Liver (tissue), 9 donors: ENCODE measurements around the gene FSIP1. TPM values are rescaled to one million over a fixed set of nuclear protein-coding genes. Genes with fewer than 3 reads are reported as not detected.

Experiments used
- DNase-seq: peaks from one replicate; pipeline ENCODE4 v3.0.0-alpha.2; 2017; ENCODE audit warnings: low spot score
- H3K27ac ChIP-seq, 2 donors: one replicate each; pipeline ENCODE4 v1.7.0; 2013; ENCODE audit warnings: inconsistent platforms in 2 of 2, low read length in 2 of 2, control low read depth in 1 of 2, low read depth in 1 of 2, mild to moderate bottlenecking in 1 of 2
- H3K27me3 ChIP-seq, 4 donors: one replicate each; pipeline versions ENCODE4 v1.6.1 to v1.7.0; 2013; ENCODE audit warnings: low read length in 3 of 4, inconsistent platforms in 1 of 4, mild to moderate bottlenecking in 1 of 4, moderate library complexity in 1 of 4; ENCODE audit not compliant: control insufficient read depth in 4 of 4, insufficient read depth in 4 of 4
- H3K36me3 ChIP-seq, 4 donors: one replicate each; pipeline versions ENCODE4 v1.6.1 to v1.7.0; 2013; ENCODE audit warnings: low read length in 3 of 4, mild to moderate bottlenecking in 3 of 4, low read depth in 1 of 4, moderate library complexity in 1 of 4; ENCODE audit not compliant: control insufficient read depth in 4 of 4, insufficient read depth in 3 of 4
- H3K4me1 ChIP-seq, 4 donors: one replicate each; pipeline versions ENCODE4 v1.6.1 to v1.7.0; 2013; ENCODE audit warnings: low read length in 3 of 4, mild to moderate bottlenecking in 3 of 4, moderate library complexity in 1 of 4; ENCODE audit not compliant: control insufficient read depth in 4 of 4, insufficient read depth in 4 of 4
- H3K4me3 ChIP-seq, 3 donors: one replicate each; pipeline versions ENCODE4 v1.6.1 to v1.7.0; 2013; ENCODE audit warnings: low read length in 3 of 3, control low read depth in 1 of 3, low read depth in 1 of 3, mild to moderate bottlenecking in 1 of 3
- H3K9ac ChIP-seq, 2 donors: one replicate each; pipeline ENCODE4 v1.7.0; 2013; ENCODE audit warnings: low read length in 2 of 2, mild to moderate bottlenecking in 2 of 2, moderate library complexity in 2 of 2, control low read depth in 1 of 2, low read depth in 1 of 2
- H3K9me3 ChIP-seq, 4 donors: one replicate each; pipeline versions ENCODE4 v1.6.1 to v1.7.0; 2013; ENCODE audit warnings: low read length in 3 of 4; ENCODE audit not compliant: control insufficient read depth in 4 of 4
- EGR1 ChIP-seq, 2 donors: IDR thresholded peaks; 2 replicates each; pipeline ENCODE4 v1.6.1; 2016 to 2018; ENCODE audit warnings: antibody characterized with exemption in 2 of 2, low read depth in 2 of 2
- FOXA1 ChIP-seq: IDR thresholded peaks from 2 replicates; pipeline ENCODE4 v1.6.1; 2016; ENCODE audit warnings: antibody characterized with exemption
- FOXA2 ChIP-seq: IDR thresholded peaks from 2 replicates; pipeline ENCODE4 v1.6.1; 2016; ENCODE audit warnings: antibody characterized with exemption
- GABPA ChIP-seq, 2 donors: IDR thresholded peaks in 1 of 2; conservative IDR thresholded peaks in 1 of 2; 2 replicates each; pipeline ENCODE4 v1.6.1; 2016; ENCODE audit warnings: antibody characterized with exemption in 2 of 2, mild to moderate bottlenecking in 1 of 2, moderate library complexity in 1 of 2
- HNF4A ChIP-seq, 2 donors: conservative IDR thresholded peaks; 2 replicates each; pipeline ENCODE4 v1.6.1; 2016; ENCODE audit warnings: antibody characterized with exemption in 2 of 2, mild to moderate bottlenecking in 2 of 2
- JUND ChIP-seq, 2 donors: IDR thresholded peaks; 2 replicates each; pipeline ENCODE4 v1.6.1; 2016; ENCODE audit warnings: antibody characterized with exemption in 2 of 2
- MAX ChIP-seq: IDR thresholded peaks from 2 replicates; pipeline ENCODE4 v1.6.1; 2016; ENCODE audit warnings: antibody characterized with exemption
- NR2F2 ChIP-seq: IDR thresholded peaks from 2 replicates; pipeline ENCODE4 v1.6.1; 2016; ENCODE audit warnings: antibody characterized with exemption
- RAD21 ChIP-seq, 2 donors: IDR thresholded peaks; 2 replicates each; pipeline ENCODE4 v1.6.1; 2016; ENCODE audit warnings: antibody characterized with exemption in 2 of 2, mild to moderate bottlenecking in 2 of 2
- REST ChIP-seq: IDR thresholded peaks from 2 replicates; pipeline ENCODE4 v1.6.1; 2016; ENCODE audit warnings: antibody characterized with exemption, mild to moderate bottlenecking
- RXRA ChIP-seq, 2 donors: IDR thresholded peaks; 2 replicates each; pipeline ENCODE4 v1.6.1; 2017 to 2018; ENCODE audit warnings: antibody characterized with exemption in 2 of 2, mild to moderate bottlenecking in 1 of 2
- SP1 ChIP-seq: IDR thresholded peaks from 2 replicates; pipeline ENCODE4 v1.6.1; 2018; ENCODE audit warnings: antibody characterized with exemption, mild to moderate bottlenecking
- TAF1 ChIP-seq: conservative IDR thresholded peaks from 2 replicates; pipeline ENCODE4 v1.6.1; 2016; ENCODE audit warnings: antibody characterized with exemption, mild to moderate bottlenecking
- YY1 ChIP-seq: IDR thresholded peaks from 2 replicates; pipeline ENCODE4 v1.6.1; 2016; ENCODE audit warnings: antibody characterized with exemption, mild to moderate bottlenecking
- WGBS: extraction: QIAGEN DNeasy Blood & Tissue Kit; methylation state at CpG from one replicate; pipeline ENCODE4 v1.1.7; 2013; 5-methylcytosine and 5-hydroxymethylcytosine counted together
- polyA plus RNA-seq, 2 donors: library from polyadenylated mRNA; stranded (reverse) in 1 of 2; unstranded in 1 of 2; fragments of 200-250 nt in 1 of 2; fragments of >200 nt in 1 of 2; fragmentation: Nextera tagmentation in 1 of 2; extraction: Ambion mirVana in 1 of 2; gene quantifications; one replicate each; pipeline versions ENCODE4 v1.2.1 to v1.2.3, GENCODE V29; 2013 to 2015
- total RNA-seq, 2 donors: library from RNA; depleted of rRNA; stranded (reverse); fragments of >200 nt; gene quantifications; one replicate each; pipeline ENCODE4 v1.2.3, GENCODE V29; 2014
- TF ChIP-seq, protein P1 (sequence below): IDR thresholded peaks from 2 replicates; pipeline ENCODE4 v1.6.1; 2016; ENCODE audit warnings: antibody characterized with exemption
- TF ChIP-seq, protein P2 (sequence below): IDR thresholded peaks from 2 replicates; pipeline ENCODE4 v1.6.1; 2016; ENCODE audit warnings: antibody characterized with exemption
- TF ChIP-seq, protein P3 (sequence below): fragments of 150-350 bp; IDR thresholded peaks from 2 replicates; pipeline ENCODE4 v1.5.1; 2017; ENCODE audit warnings: improper control_type of control experiment, low read depth, low read length; ENCODE audit not compliant: missing input control
- donor health status: healthy.
- donor health status: healthy.
- donor health status: healthy.
- donor health status: healthy.
- donor health status: healthy.

The FSIP1 gene
- total and polyA plus RNA-seq, 4 donors, result 0.05 to 0.29 (median 0.13) TPM

- Histone ChIP-seq H3K9ac (no peak overlapping the region), H3K4me1 (no peaks in the 10 kb centered on the region), H3K27ac (no peak overlapping the region), H3K4me3 (no peak overlapping the region), H3K36me3 (no peaks in the 10 kb centered on the region), H3K9me3 (peaks cover 3 to 19% (median 7%) of the 10 kb centered on the region in 4 donors), H3K27me3 (no peaks in the 10 kb centered on the region)
- no peak for DNase-seq
- TF ChIP-seq HNF4A (conservative IDR thresholded peaks at IDR 0.05), result no peak
- no peak for TF ChIP-seq NR2F2
- TF ChIP-seq, protein P1, sequence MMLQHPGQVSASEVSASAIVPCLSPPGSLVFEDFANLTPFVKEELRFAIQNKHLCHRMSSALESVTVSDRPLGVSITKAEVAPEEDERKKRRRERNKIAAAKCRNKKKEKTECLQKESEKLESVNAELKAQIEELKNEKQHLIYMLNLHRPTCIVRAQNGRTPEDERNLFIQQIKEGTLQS, result no peak
- TF ChIP-seq REST, result no peak
- TF ChIP-seq GABPA (IDR thresholded peaks at IDR 0.05 in 1 of 2, conservative IDR thresholded peaks at IDR 0.05 in 1 of 2), result no peak
- no peak for TF ChIP-seq MAX
- no peak for TF ChIP-seq RAD21 (IDR thresholded peaks at IDR 0.05)
- no peak for TF ChIP-seq TAF1
- TF ChIP-seq, protein P2, sequence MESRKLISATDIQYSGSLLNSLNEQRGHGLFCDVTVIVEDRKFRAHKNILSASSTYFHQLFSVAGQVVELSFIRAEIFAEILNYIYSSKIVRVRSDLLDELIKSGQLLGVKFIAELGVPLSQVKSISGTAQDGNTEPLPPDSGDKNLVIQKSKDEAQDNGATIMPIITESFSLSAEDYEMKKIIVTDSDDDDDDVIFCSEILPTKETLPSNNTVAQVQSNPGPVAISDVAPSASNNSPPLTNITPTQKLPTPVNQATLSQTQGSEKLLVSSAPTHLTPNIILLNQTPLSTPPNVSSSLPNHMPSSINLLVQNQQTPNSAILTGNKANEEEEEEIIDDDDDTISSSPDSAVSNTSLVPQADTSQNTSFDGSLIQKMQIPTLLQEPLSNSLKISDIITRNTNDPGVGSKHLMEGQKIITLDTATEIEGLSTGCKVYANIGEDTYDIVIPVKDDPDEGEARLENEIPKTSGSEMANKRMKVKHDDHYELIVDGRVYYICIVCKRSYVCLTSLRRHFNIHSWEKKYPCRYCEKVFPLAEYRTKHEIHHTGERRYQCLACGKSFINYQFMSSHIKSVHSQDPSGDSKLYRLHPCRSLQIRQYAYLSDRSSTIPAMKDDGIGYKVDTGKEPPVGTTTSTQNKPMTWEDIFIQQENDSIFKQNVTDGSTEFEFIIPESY, result no peak
- no peak for TF ChIP-seq JUND (IDR thresholded peaks at IDR 0.05)
- no peak for TF ChIP-seq YY1
- no peak for TF ChIP-seq RXRA (IDR thresholded peaks at IDR 0.05)
- no peak for TF ChIP-seq FOXA1
- no peak for TF ChIP-seq SP1
- TF ChIP-seq EGR1 (IDR thresholded peaks at IDR 0.05; ENCODE audit: low read depth in 2 of 2), result no peak
- no peak for TF ChIP-seq FOXA2
- 88% methylated on average over 2 of the region's 2 CpGs for WGBS
These were observed 174.2 kb downstream of the FSIP1 start for GRCh38 chr15:39608185-39609139.

GRCh38 chr15:39605146-39605545, 177.5 kb downstream of the FSIP1 start:
- Histone ChIP-seq H3K36me3 (no peaks in the 10 kb centered on the region), H3K27me3 (no peaks in the 10 kb centered on the region), H3K27ac (no peak overlapping the region), H3K4me3 (no peak overlapping the region), H3K4me1 (no peaks in the 10 kb centered on the region), H3K9me3 (peaks cover 3 to 6% (median 4%) of the 10 kb centered on the region in 4 donors), H3K9ac (no peak overlapping the region)
- WGBS, result 89% methylated on average over 1 of the region's 1 CpG
- DNase-seq, result no peak
- TF ChIP-seq, protein P2, result no peak
- TF ChIP-seq, protein P1, result no peak
- no peak for TF ChIP-seq HNF4A (conservative IDR thresholded peaks at IDR 0.05)
- TF ChIP-seq, protein P3, sequence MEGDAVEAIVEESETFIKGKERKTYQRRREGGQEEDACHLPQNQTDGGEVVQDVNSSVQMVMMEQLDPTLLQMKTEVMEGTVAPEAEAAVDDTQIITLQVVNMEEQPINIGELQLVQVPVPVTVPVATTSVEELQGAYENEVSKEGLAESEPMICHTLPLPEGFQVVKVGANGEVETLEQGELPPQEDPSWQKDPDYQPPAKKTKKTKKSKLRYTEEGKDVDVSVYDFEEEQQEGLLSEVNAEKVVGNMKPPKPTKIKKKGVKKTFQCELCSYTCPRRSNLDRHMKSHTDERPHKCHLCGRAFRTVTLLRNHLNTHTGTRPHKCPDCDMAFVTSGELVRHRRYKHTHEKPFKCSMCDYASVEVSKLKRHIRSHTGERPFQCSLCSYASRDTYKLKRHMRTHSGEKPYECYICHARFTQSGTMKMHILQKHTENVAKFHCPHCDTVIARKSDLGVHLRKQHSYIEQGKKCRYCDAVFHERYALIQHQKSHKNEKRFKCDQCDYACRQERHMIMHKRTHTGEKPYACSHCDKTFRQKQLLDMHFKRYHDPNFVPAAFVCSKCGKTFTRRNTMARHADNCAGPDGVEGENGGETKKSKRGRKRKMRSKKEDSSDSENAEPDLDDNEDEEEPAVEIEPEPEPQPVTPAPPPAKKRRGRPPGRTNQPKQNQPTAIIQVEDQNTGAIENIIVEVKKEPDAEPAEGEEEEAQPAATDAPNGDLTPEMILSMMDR, result no peak
- no peak for TF ChIP-seq EGR1 (IDR thresholded peaks at IDR 0.05; ENCODE audit: low read depth in 2 of 2)
- TF ChIP-seq GABPA (IDR thresholded peaks at IDR 0.05 in 1 of 2, conservative IDR thresholded peaks at IDR 0.05 in 1 of 2), result no peak
